GM21528 (cell line): ENCODE measurements around the gene SF1.
A peak's percentile ranks its signal among the peaks of the same experiment; 100 is the strongest.

ENCODE experiments used
- ATAC-seq: cut with Tn5 transposase; IDR thresholded peaks from one replicate; pipeline ENCODE4 v1.9.1; 2021; ENCODE audit warnings: mild to moderate bottlenecking, moderate library complexity; ENCODE audit not compliant: unreplicated experiment, low FRiP score

SF1 gene

GRCh38 chr11:64786308-64786707 is 8.0 kb upstream of the SF1 start:
- ATAC-seq: no peak

GRCh38 chr11:64784813-64785581 is 6.7 kb upstream of the SF1 start:
- no peak for ATAC-seq

GRCh38 chr11:64778223-64778472 is 194 bp downstream of the SF1 start:
- ATAC-seq: peak; percentile 23

GRCh38 chr11:64777449-64778222 is 706 bp downstream of the SF1 start:
- ATAC-seq: peak; percentile 21

- no peak for ATAC-seq
Observed at GRCh38 chr11:64776875-64777274, 1.5 kb downstream of the SF1 start.

- no peak for ATAC-seq
Observed at GRCh38 chr11:64776425-64776824, 1.9 kb downstream of the SF1 start.

- ATAC-seq: no peak
Observed at GRCh38 chr11:64774144-64774543, 4.2 kb downstream of the SF1 start.

- no peak for ATAC-seq
Observed at GRCh38 chr11:64772303-64773018, 5.9 kb downstream of the SF1 start.

GRCh38 chr11:64771861-64772260 is 6.5 kb downstream of the SF1 start:
- no peak for ATAC-seq

- ATAC-seq: no peak
Observed at GRCh38 chr11:64770120-64770519, 8.2 kb downstream of the SF1 start.

GRCh38 chr11:64769283-64769682 is 9.1 kb downstream of the SF1 start:
- no peak for ATAC-seq

GRCh38 chr11:64768300-64768694 is 10.0 kb downstream of the SF1 start:
- ATAC-seq: no peak

- no peak for ATAC-seq
Observed at GRCh38 chr11:64767344-64768299, 10.7 kb downstream of the SF1 start.

GRCh38 chr11:64766881-64767280 is 11.5 kb downstream of the SF1 start:
- ATAC-seq: no peak

GRCh38 chr11:64765851-64766665 is 12.3 kb downstream of the SF1 start:
- ATAC-seq: no peak

- no peak for ATAC-seq
Observed at GRCh38 chr11:64765291-64765850, 13.0 kb downstream of the SF1 start.

- ATAC-seq: no peak
Observed at GRCh38 chr11:64764753-64765152, 13.6 kb downstream of the SF1 start.

- no peak for ATAC-seq
Observed at GRCh38 chr11:64764040-64764611, 14.2 kb downstream of the SF1 start.

GRCh38 chr11:64763526-64764039 is 14.8 kb downstream of the SF1 start:
- ATAC-seq: no peak
